HEK293 (cell line): ENCODE data around the gene POGZ.

ENCODE experiments used
- CTCF ChIA-PET: fragments of 350-600 bp; formaldehyde crosslinking; extraction: SDS; loops from one replicate; lab custom pipeline; 2021; ENCODE audit warnings: antibody characterized with exemption; lab: Yijun Ruan, JAX
- POLR2A ChIA-PET: fragments of 300-600 bp; formaldehyde crosslinking; extraction: SDS; loops from one replicate; lab custom pipeline; 2020; ENCODE audit warnings: antibody characterized with exemption, inconsistent platforms; lab: Yijun Ruan, JAX
- H3K27ac ChIP-seq: fragments of 200-500 bp; sonication (Bioruptor generic); 2 replicates; pipeline ENCODE4 v1.5.1; 2014; ENCODE audit warnings: low read depth, low read length, control low read depth, inconsistent platforms; ENCODE audit errors: extremely low read depth
- H3K36me3 ChIP-seq, 2 experiments: fragments of 200-500 bp in 1 of 2; sonication (Bioruptor generic) in 1 of 2; 1 replicate in 1 of 2; 2 replicates in 1 of 2; pipeline ENCODE4 v1.5.1; 2014 to 2017; ENCODE audit warnings: inconsistent platforms in 2 of 2, low read length in 2 of 2; ENCODE audit not compliant: control insufficient read depth in 2 of 2, insufficient read depth in 1 of 2
- H3K4me1 ChIP-seq: fragments of 200-500 bp; sonication (Bioruptor generic); 2 replicates; pipeline ENCODE4 v1.5.1; 2014; ENCODE audit warnings: mild to moderate bottlenecking, low read length, inconsistent platforms; ENCODE audit not compliant: control insufficient read depth, insufficient read depth
- H3K4me3 ChIP-seq: 2 replicates; pipeline ENCODE4 v1.5.1; 2011; ENCODE audit warnings: low read depth, mild to moderate bottlenecking, control low read depth, low read length, moderate library complexity
- H3K9me3 ChIP-seq: fragments of 200-500 bp; sonication (Bioruptor generic); 2 replicates; pipeline ENCODE4 v1.5.1; 2014; ENCODE audit warnings: low read depth, low read length, inconsistent platforms; ENCODE audit not compliant: control insufficient read depth, insufficient read depth
- BCL11A ChIP-seq: fragments of 450-650 bp; formaldehyde crosslinking; IDR thresholded peaks from 2 replicates; pipeline ENCODE4 v1.5.1; 2016; ENCODE audit warnings: low read depth, missing biosample characterization, missing genetic modification characterization
- BCL11B ChIP-seq: fragments of 450-650 bp; formaldehyde crosslinking; IDR thresholded peaks from 2 replicates; pipeline ENCODE4 v1.5.1; 2016; ENCODE audit warnings: low read depth, missing biosample characterization, missing genetic modification characterization
- EGR2 ChIP-seq: fragments of 450-650 bp; formaldehyde crosslinking; IDR thresholded peaks from 2 replicates; pipeline ENCODE4 v1.5.1; 2016; ENCODE audit warnings: low read depth, missing biosample characterization, missing genetic modification characterization
- ELK4 ChIP-seq: IDR thresholded peaks from 2 replicates; pipeline ENCODE4 v1.6.1; 2011; ENCODE audit warnings: mild to moderate bottlenecking, low read depth, low read length, borderline replicate concordance
- FEZF1 ChIP-seq: fragments of 450-650 bp; formaldehyde crosslinking; IDR thresholded peaks from 2 replicates; pipeline ENCODE4 v1.5.1; 2016; ENCODE audit warnings: missing biosample characterization, missing genetic modification characterization
- GLIS2 ChIP-seq: fragments of 450-650 bp; formaldehyde crosslinking; IDR thresholded peaks from 2 replicates; pipeline ENCODE4 v1.5.1; 2016; ENCODE audit warnings: missing biosample characterization, missing genetic modification characterization
- HIC1 ChIP-seq: fragments of 450-650 bp; formaldehyde crosslinking; IDR thresholded peaks from 2 replicates; pipeline ENCODE4 v1.5.1; 2016; ENCODE audit warnings: missing biosample characterization, missing genetic modification characterization
- PBX3 ChIP-seq: sonication (generic); formaldehyde crosslinking; IDR thresholded peaks from 2 replicates; pipeline ENCODE4 v1.8.1; 2022; ENCODE audit warnings: mild to moderate bottlenecking, moderate library complexity, missing genetic modification reagents
- SALL2 ChIP-seq: fragments of 450-650 bp; formaldehyde crosslinking; IDR thresholded peaks from 2 replicates; pipeline ENCODE4 v1.5.0; 2017; ENCODE audit warnings: missing biosample characterization, mild to moderate bottlenecking, missing genetic modification characterization, borderline replicate concordance
- ZBTB20 ChIP-seq: fragments of 450-650 bp; formaldehyde crosslinking; IDR thresholded peaks from 2 replicates; pipeline ENCODE4 v1.5.1; 2016; ENCODE audit warnings: missing biosample characterization, missing genetic modification characterization
- ZFHX2 ChIP-seq: fragments of 450-650 bp; formaldehyde crosslinking; conservative IDR thresholded peaks from 2 replicates; pipeline ENCODE4 v1.5.1; 2016; ENCODE audit warnings: missing biosample characterization, missing genetic modification characterization
- ZNF133 ChIP-seq: fragments of 450-650 bp; formaldehyde crosslinking; IDR thresholded peaks from 2 replicates; pipeline ENCODE4 v1.5.1; 2016; ENCODE audit warnings: missing biosample characterization, missing genetic modification characterization
- ZNF174 ChIP-seq: fragments of 450-650 bp; formaldehyde crosslinking; IDR thresholded peaks from 2 replicates; pipeline ENCODE4 v1.5.0; 2017; ENCODE audit warnings: missing biosample characterization, mild to moderate bottlenecking, missing genetic modification characterization
- ZNF2 ChIP-seq: fragments of 450-650 bp; formaldehyde crosslinking; IDR thresholded peaks from 2 replicates; pipeline ENCODE4 v1.5.1; 2016; ENCODE audit warnings: missing biosample characterization, missing genetic modification characterization
- ZNF391 ChIP-seq: fragments of 450-650 bp; formaldehyde crosslinking; IDR thresholded peaks from 2 replicates; pipeline ENCODE4 v1.5.1; 2016; ENCODE audit warnings: low read depth, missing biosample characterization, missing genetic modification characterization, borderline replicate concordance
- ZNF423 ChIP-seq: fragments of 450-650 bp; formaldehyde crosslinking; IDR thresholded peaks from 2 replicates; pipeline ENCODE4 v1.5.1; 2016; ENCODE audit warnings: missing biosample characterization, missing genetic modification characterization
- ZNF521 ChIP-seq: fragments of 450-650 bp; formaldehyde crosslinking; IDR thresholded peaks from 2 replicates; pipeline ENCODE4 v1.5.1; 2017; ENCODE audit warnings: missing biosample characterization, mild to moderate bottlenecking, missing genetic modification characterization
- ZNF585B ChIP-seq: fragments of 450-650 bp; formaldehyde crosslinking; IDR thresholded peaks from 2 replicates; pipeline ENCODE4 v1.5.1; 2016; ENCODE audit warnings: missing biosample characterization, missing genetic modification characterization
- ZNF639 ChIP-seq: fragments of 450-650 bp; formaldehyde crosslinking; IDR thresholded peaks from 2 replicates; pipeline ENCODE4 v1.5.1; 2016; ENCODE audit warnings: missing biosample characterization, missing genetic modification characterization
- ZNF664 ChIP-seq: fragments of 450-650 bp; formaldehyde crosslinking; IDR thresholded peaks from 2 replicates; pipeline ENCODE4 v1.5.1; 2016; ENCODE audit warnings: missing biosample characterization, missing genetic modification characterization
- ZNF677 ChIP-seq: fragments of 450-650 bp; IDR thresholded peaks from 2 replicates; pipeline ENCODE4 v1.5.0; 2018; ENCODE audit warnings: missing biosample characterization, mild to moderate bottlenecking, missing genetic modification characterization, moderate library complexity
- ZNF704 ChIP-seq: fragments of 450-650 bp; formaldehyde crosslinking; IDR thresholded peaks from 2 replicates; pipeline ENCODE4 v1.5.1; 2016; ENCODE audit warnings: missing biosample characterization, missing genetic modification characterization
- ZNF768 ChIP-seq: fragments of 450-650 bp; formaldehyde crosslinking; IDR thresholded peaks from 2 replicates; pipeline ENCODE4 v1.5.1; 2018; ENCODE audit warnings: missing biosample characterization, mild to moderate bottlenecking, missing genetic modification characterization
- ZNF791 ChIP-seq: fragments of 450-650 bp; formaldehyde crosslinking; IDR thresholded peaks from 2 replicates; pipeline ENCODE4 v1.5.1; 2016; ENCODE audit warnings: missing biosample characterization, missing genetic modification characterization
- ZNF830 ChIP-seq: fragments of 450-650 bp; IDR thresholded peaks from 2 replicates; pipeline ENCODE4 v1.5.0; 2018; ENCODE audit warnings: missing biosample characterization, missing genetic modification characterization, low read depth, mild to moderate bottlenecking, moderate library complexity
- ZSCAN30 ChIP-seq: fragments of 450-650 bp; IDR thresholded peaks from 2 replicates; pipeline ENCODE4 v1.5.1; 2018; ENCODE audit warnings: missing biosample characterization, mild to moderate bottlenecking, missing genetic modification characterization, moderate library complexity

The POGZ gene

GRCh38 chr1:151458802-151459330 lies 428 bp downstream of the POGZ start (continued):
- TF ChIP-seq ELK4 (no peak), ZNF639 (tag by site-specific recombination) (no peak)

GRCh38 chr1:151457911-151458801 lies 1.1 kb downstream of the POGZ start:
- H3K36me3 ChIP-seq: peaks cover 0 to 3% of the 10 kb centered on the region in 2 experiments; a peak in 1 of 3 replicates
- H3K4me3 ChIP-seq: peak overlapping the region; percentile 84
- no peaks in the 10 kb centered on the region for H3K9me3 ChIP-seq
- POLR2A ChIA-PET: interaction anchor here (0.7 to 2.3 kb wide), 5 partner anchors 14 to 150 kb away, joined by 3 to 21 read pairs (median 6); partner anchors contain the start of genes CGN and TUFT1
- peak overlapping the region; percentile 77 for H3K27ac ChIP-seq
- 0 out of 2 replicates have a peak, but pooled peaks cover 2% of the 10 kb centered on the region for H3K4me1 ChIP-seq
- CTCF ChIA-PET: interaction anchor here (0.5 to 0.7 kb wide), 2 partner anchors 64 to 79 kb away, joined by 3 to 4 read pairs; no protein-coding TSS in a partner anchor
- TF ChIP-seq ZNF830 (tag by site-specific recombination) (no peak), FEZF1 (tag by site-specific recombination) (no peak), ZNF768 (tag by site-specific recombination) (no peak), BCL11A (0 out of 2 replicates have a peak, but pooled peaks have one; percentile 21), ZNF133 (no peak), ZNF704 (tag by site-specific recombination) (no peak), ZNF174 (tag by site-specific recombination) (no peak), ELK4 (no peak), PBX3 (no peak), HIC1 (no peak), ZNF664 (tag by site-specific recombination) (no peak; the same call in 1 of the 2 replicates), EGR2 (tag by site-specific recombination) (no peak), ZNF677 (tag by site-specific recombination) (no peak), ZNF521 (no peak), ZNF391 (0 out of 2 replicates have a peak, but pooled peaks have one; percentile 47), BCL11B (tag by site-specific recombination) (no peak), SALL2 (tag by site-specific recombination) (no peak), ZNF2 (peak; percentile 56), ZFHX2 (tag by site-specific recombination) (peak; percentile 28), ZSCAN30 (tag by site-specific recombination) (peak; percentile 35; the same call in 1 of the 2 replicates), ZNF585B (tag by site-specific recombination) (no peak), GLIS2 (peak; percentile 47; the same call in 1 of the 2 replicates), ZNF791 (tag by site-specific recombination) (no peak), ZNF423 (tag by site-specific recombination) (no peak), ZBTB20 (tag by site-specific recombination) (no peak)
